NB4 (cell line): ENCODE measurements around the gene TUBGCP5.

ENCODE experiments used
- DNase-seq: peaks from one replicate; pipeline ENCODE4 v3.0.0; 2010; ENCODE audit warnings: low read depth
- H3K4me3 ChIP-seq: one replicate; pipeline ENCODE4 v1.5.1; 2011; ENCODE audit warnings: mild to moderate bottlenecking, low read depth, low read length, moderate library complexity
- MYC ChIP-seq: IDR thresholded peaks from 2 replicates; pipeline ENCODE4 v1.6.1; 2011; ENCODE audit warnings: low read depth, low read length
- POLR2A ChIP-seq: IDR thresholded peaks from 2 replicates; pipeline ENCODE4 v1.6.1; 2011; ENCODE audit warnings: mild to moderate bottlenecking; ENCODE audit not compliant: insufficient read length; ENCODE audit errors: extremely low read depth
- TF ChIP-seq, protein P1 (sequence below): IDR thresholded peaks from one replicate; pipeline ENCODE4 v1.5.1; 2012; ENCODE audit warnings: low read depth, low read length
- TF ChIP-seq, protein P2 (sequence below): IDR thresholded peaks from 2 replicates; pipeline ENCODE4 v1.6.1; 2011; ENCODE audit warnings: low read depth, low read length

Gene TUBGCP5

DNA sequence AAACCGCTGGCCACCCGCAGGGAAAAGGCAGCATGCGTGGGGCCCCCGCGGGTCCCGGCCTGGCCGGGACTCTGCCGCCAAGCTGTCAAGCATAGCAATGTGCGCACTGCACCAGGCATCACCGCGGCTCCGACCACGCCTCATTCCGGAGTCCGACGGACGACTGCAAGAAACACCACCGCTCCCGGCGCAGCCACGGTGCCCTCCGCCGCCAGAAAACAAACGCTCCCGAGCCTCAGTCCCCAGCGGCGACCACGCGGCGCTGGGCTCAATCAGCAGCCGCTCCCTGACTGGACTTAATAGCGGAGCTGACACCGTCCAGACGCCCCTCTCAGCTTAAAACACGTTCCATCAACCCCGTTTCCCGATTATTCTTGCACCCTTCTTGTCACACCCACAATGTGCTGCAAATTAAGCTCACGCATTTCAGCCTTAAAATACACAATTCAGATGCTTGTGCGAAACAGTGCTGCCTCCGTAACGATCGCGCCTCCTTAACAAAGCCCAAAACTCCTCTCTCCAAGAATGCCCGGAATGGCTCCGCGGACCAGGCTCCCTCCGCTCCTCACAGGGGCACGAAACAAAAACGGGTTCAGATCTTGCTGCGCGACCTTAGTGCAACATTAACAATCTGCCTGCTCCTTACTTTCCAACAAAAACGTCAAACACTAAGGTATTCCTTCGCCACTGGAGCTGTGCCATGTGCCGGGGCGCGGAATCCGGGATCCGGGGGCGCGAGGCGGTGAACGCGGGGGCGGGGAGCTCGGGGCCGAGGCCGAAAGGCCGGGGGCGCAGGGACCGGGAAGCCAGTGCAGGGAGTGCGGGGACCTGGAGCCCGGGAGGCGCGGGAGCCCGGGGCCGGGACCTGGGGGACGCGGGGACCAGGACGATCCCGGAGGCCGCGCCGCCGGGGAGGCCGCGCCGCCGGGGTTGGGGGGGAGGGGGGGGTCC, 59.9 kb downstream of the TUBGCP5 start:
- H3K4me3 ChIP-seq: peak overlapping the region; percentile 84
- TF ChIP-seq POLR2A (no peak), MYC (peak; percentile 74)
- TF ChIP-seq, protein P1, sequence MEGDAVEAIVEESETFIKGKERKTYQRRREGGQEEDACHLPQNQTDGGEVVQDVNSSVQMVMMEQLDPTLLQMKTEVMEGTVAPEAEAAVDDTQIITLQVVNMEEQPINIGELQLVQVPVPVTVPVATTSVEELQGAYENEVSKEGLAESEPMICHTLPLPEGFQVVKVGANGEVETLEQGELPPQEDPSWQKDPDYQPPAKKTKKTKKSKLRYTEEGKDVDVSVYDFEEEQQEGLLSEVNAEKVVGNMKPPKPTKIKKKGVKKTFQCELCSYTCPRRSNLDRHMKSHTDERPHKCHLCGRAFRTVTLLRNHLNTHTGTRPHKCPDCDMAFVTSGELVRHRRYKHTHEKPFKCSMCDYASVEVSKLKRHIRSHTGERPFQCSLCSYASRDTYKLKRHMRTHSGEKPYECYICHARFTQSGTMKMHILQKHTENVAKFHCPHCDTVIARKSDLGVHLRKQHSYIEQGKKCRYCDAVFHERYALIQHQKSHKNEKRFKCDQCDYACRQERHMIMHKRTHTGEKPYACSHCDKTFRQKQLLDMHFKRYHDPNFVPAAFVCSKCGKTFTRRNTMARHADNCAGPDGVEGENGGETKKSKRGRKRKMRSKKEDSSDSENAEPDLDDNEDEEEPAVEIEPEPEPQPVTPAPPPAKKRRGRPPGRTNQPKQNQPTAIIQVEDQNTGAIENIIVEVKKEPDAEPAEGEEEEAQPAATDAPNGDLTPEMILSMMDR: no peak
- TF ChIP-seq, protein P2, sequence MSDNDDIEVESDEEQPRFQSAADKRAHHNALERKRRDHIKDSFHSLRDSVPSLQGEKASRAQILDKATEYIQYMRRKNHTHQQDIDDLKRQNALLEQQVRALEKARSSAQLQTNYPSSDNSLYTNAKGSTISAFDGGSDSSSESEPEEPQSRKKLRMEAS: peak; percentile 78
- peak; percentile 81 for DNase-seq

DNA sequence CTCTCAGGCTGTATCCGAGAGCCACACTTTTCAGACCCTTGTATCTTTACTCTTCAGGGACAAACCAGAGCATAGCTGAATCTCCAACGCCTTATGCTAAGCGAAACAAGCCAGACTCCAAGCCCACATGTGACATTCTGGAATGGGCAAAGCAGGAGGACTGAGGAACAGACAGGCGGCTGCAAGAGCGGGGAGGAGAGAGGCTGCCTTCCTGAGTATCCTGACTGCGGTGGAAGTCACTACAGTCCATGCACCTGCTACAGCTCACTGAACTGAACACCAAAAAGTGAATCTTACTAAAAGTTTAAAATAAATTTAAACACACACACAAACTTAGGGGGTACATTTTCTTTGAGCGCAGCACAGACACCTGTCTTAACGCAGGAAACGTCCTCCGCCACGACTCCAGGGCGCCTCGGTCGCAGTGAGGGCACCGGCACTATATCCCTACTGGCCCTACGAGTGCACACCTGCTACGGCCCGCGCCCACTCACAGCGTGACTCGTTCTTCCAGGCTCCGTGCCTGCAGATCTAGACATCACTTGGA, 60.6 kb downstream of the TUBGCP5 start:
- H3K4me3 ChIP-seq: peak overlapping the region; percentile 84

DNA sequence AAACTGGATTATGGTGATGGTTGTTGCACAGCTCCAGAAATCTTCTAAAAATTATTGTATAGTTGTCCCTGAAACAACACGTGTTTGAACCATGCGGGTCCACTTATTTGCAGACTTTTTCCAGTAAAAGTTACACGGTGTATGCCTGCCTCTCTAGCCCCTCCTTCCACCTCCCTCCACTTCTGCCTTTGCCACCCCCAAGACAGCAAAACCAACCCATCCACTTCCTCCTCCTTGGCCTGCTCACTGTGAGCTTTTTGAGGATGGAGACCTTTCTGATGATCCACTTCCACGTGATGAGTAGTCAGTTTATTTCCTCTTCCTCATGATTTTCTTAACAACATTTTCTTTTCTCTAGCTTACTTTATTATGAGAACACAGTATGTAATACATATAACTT, 64.6 kb downstream of the TUBGCP5 start:
- TF ChIP-seq POLR2A (no peak), MYC (no peak)
- TF ChIP-seq, protein P2: peak; percentile 51; the same call in 1 of the 2 replicates
- no peak overlapping the region for H3K4me3 ChIP-seq
- peak; percentile 70 for DNase-seq

More for the DNA sequence above, 60.6 kb downstream of the TUBGCP5 start:
- TF ChIP-seq, protein P1: no peak
- TF ChIP-seq MYC (no peak), POLR2A (no peak)
- TF ChIP-seq, protein P2: peak; percentile 29; the same call in 1 of the 2 replicates
- peak; percentile 10 for DNase-seq

DNA sequence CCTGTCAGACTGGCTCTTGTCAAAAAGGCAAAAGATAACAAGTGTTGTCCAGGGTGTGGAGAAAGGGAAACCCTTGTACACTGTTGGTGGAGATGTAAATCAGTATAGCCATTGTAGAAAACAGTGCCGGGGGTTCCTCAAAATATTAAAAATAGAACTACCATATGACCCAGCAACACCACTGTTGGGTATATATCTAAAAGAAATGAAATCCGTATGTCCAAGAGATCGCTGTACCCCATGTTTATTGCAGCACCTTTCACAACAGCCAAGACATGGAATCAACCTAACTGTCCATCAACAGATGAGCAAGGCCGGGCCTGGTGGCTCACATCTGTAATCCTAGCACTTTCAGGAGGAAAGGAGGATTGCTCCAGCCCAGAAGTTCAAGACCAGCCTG, 65.4 kb downstream of the TUBGCP5 start:
- DNase-seq: no peak
- H3K4me3 ChIP-seq: no peak overlapping the region
- TF ChIP-seq, protein P2: no peak
- TF ChIP-seq POLR2A (no peak), MYC (no peak)
- TF ChIP-seq, protein P1: no peak

DNA sequence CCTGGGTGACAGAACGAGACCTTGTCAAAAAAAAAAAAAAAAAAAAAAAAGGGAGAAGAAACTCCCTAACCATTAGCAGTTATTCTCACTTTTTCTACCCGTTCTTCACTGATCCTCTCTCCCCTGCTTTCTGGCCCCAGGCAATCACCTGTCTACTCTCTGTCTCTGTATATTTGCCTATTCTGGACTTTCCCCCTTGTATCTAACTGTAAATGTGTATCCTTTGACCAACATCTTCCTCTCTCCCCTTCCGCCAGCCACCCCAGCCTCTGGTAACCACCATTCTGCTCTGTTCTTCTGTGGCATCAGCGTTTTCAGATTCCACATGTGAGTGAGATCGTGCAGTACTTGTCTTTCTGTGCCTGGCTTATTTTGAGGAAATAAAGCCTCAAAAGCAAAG, 66.1 kb downstream of the TUBGCP5 start:
- DNase-seq: no peak
- TF ChIP-seq, protein P2: no peak
- TF ChIP-seq POLR2A: no peak
- TF ChIP-seq, protein P1: no peak
- no peak for TF ChIP-seq MYC
- no peak overlapping the region for H3K4me3 ChIP-seq

DNA sequence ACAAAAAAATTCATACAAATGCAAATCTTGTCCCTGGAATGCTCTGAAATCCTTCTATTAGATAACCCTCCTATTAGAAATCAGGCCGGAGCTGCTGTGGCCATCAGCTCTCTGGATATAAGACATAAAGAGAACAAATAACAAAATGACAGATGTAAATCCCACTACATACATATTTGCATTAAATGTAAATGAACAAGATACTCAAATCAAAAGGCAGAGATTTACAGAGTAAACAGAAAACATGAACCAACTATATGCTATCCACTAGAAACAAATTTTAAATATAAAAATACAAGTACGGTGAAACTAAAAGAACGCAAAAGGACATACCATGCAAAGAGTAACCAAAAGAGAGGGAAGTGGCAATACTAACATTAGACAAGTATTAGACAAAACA, 69.9 kb downstream of the TUBGCP5 start:
- no peak overlapping the region for H3K4me3 ChIP-seq
- no peak for DNase-seq
- TF ChIP-seq MYC (no peak), POLR2A (no peak)
- TF ChIP-seq, protein P1: no peak
- TF ChIP-seq, protein P2: no peak
